ENCODE measurements around the gene TNIK. TPM values are rescaled to one million over a fixed set of nuclear protein-coding genes. Genes with fewer than 3 reads are reported as not detected.

The TNIK gene
- total RNA-seq, 1 donor from 2014 or later, result 39.9 TPM

DNA sequence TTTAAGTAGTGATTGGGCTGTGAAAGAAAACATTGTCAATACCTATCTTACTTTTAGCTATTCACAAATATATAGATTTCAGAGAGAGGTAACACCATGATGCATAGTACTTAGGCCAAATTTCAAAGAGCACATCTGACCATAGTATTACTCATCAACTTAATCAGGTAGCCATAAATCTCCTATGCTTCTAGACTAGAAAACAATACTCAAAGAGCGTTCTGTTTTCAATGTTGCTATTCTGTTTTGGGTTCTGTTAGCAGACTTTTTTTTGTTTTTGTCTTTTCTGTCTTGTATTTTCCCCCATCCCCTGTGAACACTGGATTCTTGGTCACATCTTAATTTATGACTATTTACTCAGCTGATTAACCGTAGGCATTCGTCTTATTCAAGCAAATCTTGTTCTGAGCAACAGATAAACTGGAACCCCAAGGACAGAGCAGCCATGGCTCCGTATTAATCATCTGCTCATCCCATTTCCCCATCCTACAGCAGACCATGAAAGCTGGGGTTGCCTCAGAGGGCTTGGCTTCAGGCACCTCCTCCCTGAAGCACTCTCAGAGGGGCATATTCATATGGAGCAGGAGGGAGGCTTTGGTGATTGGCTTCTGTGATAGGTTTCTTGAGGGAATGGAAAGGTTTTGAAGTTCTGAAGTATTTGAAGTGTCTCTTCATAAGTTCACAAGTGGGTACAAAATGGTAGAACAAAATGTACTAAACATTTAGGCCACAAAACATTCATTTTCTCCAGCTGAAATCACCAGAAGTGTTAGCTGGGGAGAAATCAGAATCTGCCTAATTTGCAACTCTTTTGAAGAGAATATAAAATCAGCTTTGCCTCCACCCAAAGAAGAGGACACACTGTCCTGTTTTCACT lies 105.3 kb downstream of the TNIK start:
- H3K36me3 Mint-ChIP-seq (ENCODE audit: low read depth), result peaks cover 15% of the 10 kb centered on the region
- H3K4me3 Mint-ChIP-seq (ENCODE audit: low read depth), result no peak overlapping the region
- DNase-seq (ENCODE audit: low spot score), result no peak
- no peak overlapping the region for H3K27ac Mint-ChIP-seq
- H3K4me1 Mint-ChIP-seq (ENCODE audit: low read depth), result peaks cover 55% of the 10 kb centered on the region
- intact Hi-C loops (cut with micrococcal nuclease), result loop anchor here (5.0 kb wide), 1 partner anchor 102 kb away; no protein-coding TSS in a partner anchor
- no peaks in the 10 kb centered on the region for H3K27me3 Mint-ChIP-seq (ENCODE audit: low read depth)
- no peaks in the 10 kb centered on the region for H3K9me3 Mint-ChIP-seq

DNA sequence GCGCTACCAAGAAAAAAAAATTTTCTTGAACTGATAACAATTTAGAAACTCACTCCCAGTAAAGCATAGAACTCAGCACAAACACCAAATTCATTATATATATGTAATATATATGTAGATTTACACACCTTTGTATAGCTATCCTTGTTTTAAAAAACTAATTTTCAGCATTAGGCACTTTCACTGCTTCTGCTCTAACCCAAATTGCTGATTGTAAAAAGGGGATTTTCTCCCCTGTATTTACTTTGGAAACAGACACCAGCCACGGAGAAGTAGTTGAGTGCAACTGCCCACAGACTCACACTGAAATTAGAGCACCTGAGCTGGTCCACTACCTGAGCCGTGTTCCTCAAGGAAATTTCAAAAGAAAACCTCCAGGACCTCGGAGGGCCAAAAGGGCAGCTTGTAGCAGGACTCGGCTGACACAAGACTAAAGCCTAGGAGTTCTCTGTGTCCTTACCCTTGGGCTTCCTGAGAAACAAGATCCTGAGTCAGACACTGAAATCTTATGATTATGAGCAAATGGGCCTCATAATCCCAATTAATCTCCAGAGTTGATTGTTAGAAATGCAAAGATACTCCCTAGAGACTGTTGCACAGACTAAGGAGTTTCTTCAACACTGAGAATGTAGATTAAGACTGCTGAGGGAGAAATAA lies 106.0 kb downstream of the TNIK start:
- Mint-ChIP-seq H3K4me3 (ENCODE audit: low read depth) (no peak overlapping the region), H3K36me3 (ENCODE audit: low read depth) (peaks cover 15% of the 10 kb centered on the region), H3K27me3 (ENCODE audit: low read depth) (no peaks in the 10 kb centered on the region), H3K4me1 (ENCODE audit: low read depth) (peaks cover 56% of the 10 kb centered on the region), H3K9me3 (no peaks in the 10 kb centered on the region), H3K27ac (no peak overlapping the region)
- intact Hi-C loops (cut with micrococcal nuclease), result no loop called here
- DNase-seq (ENCODE audit: low spot score), result no peak

DNA sequence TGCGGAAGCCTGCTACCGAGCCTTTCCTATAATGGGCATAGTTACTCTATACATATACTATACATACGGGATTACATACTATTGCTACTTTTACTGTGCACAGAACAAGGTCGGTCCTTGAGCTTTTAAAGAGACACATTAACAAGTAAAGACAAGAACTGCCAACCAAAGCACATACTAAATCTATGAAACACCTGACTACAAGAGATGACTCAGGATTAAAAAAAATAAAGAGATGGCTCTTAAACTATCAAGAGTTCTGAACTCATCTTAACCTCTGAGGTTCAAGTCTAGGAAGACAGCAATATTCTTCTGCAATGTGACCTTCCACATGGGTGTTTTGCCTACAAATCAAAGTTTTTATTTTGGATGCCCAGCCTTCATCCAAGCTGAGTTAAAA lies 106.8 kb downstream of the TNIK start:
- H3K4me3 Mint-ChIP-seq (ENCODE audit: low read depth), result no peak overlapping the region
- DNase-seq (ENCODE audit: low spot score), result no peak
- H3K27me3 Mint-ChIP-seq (ENCODE audit: low read depth), result no peaks in the 10 kb centered on the region
- H3K4me1 Mint-ChIP-seq (ENCODE audit: low read depth), result peaks cover 52% of the 10 kb centered on the region
- no peaks in the 10 kb centered on the region for H3K9me3 Mint-ChIP-seq
- intact Hi-C loops (cut with micrococcal nuclease), result no loop called here
- H3K36me3 Mint-ChIP-seq (ENCODE audit: low read depth), result peaks cover 15% of the 10 kb centered on the region
- no peak overlapping the region for H3K27ac Mint-ChIP-seq

DNA sequence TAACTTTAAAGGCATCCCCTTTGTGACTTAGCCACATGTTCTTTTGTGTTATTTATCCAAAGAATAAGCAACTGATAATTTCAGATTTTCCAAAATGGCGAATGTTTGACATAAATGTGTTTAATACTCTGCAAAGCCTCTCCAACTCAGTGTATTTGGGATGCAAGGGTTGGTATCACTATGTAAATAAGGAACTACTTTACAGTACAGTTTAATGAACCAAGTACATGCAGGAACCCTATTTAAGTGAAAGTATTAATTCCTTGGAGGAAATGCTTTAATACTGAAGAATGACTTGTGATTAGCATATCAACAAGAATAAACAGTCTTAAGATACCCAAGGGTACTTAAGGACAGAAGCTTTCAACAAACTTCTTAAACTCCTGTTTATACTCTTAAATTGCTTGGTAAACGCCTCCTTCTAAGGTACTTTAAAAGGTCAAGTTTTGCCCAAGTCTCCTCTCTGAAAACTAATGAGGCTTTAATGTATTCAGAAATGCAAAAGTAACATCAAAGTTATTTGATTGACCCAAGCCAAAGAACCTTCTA lies 107.7 kb downstream of the TNIK start:
- H3K4me1 Mint-ChIP-seq (ENCODE audit: low read depth), result peaks cover 53% of the 10 kb centered on the region
- intact Hi-C loops (cut with micrococcal nuclease), result no loop called here
- DNase-seq (ENCODE audit: low spot score), result no peak
- no peaks in the 10 kb centered on the region for H3K27me3 Mint-ChIP-seq (ENCODE audit: low read depth)
- H3K9me3 Mint-ChIP-seq, result no peaks in the 10 kb centered on the region
- no peak overlapping the region for H3K27ac Mint-ChIP-seq
- H3K36me3 Mint-ChIP-seq (ENCODE audit: low read depth), result peaks cover 10% of the 10 kb centered on the region
- no peak overlapping the region for H3K4me3 Mint-ChIP-seq (ENCODE audit: low read depth)

DNA sequence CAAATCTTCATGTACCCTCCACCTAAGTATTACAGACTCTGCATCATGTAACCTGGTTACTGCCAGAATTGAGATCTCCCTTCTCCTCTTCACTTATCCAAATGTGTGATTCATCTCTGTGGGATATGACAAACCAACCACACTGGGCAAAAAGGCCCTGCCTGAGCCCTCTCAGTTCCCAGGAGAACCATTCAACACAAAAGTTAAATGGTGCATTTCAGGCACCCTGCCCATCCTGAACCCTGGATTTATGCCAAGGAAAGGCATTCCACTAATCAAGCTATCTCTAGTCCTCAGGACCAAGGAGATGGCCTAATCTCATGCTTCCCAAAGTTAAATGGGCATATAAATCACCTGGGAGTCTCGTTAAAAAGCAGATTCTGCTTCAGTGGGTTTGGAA lies 108.5 kb downstream of the TNIK start:
- Mint-ChIP-seq H3K27me3 (ENCODE audit: low read depth) (no peaks in the 10 kb centered on the region), H3K4me1 (ENCODE audit: low read depth) (peaks cover 55% of the 10 kb centered on the region), H3K36me3 (ENCODE audit: low read depth) (peaks cover 17% of the 10 kb centered on the region), H3K4me3 (ENCODE audit: low read depth) (no peak overlapping the region), H3K27ac (no peak overlapping the region), H3K9me3 (peaks cover under 1% of the 10 kb centered on the region)
- intact Hi-C loops (cut with micrococcal nuclease), result no loop called here
- no peak for DNase-seq (ENCODE audit: low spot score)

DNA sequence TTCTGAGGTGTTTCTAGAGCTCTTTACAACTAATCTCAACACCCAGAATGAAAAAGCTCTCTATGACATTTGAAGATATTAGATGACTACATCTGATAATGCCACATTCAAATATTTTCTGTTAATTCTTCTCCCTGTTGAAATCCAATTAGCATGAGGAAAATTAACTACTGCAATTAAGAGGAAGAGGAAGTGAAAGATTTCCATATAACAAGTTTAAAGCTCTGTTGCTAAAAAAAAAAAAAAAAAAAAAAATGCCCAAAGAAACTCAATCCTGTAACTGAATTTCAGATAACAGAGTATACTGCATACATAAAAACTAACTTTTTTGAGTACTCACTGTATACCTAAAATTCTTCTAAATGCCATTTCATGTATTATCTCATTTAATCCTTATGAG lies 109.8 kb downstream of the TNIK start:
- intact Hi-C loops (cut with micrococcal nuclease), result no loop called here
- DNase-seq (ENCODE audit: low spot score), result no peak
- no peak overlapping the region for H3K27ac Mint-ChIP-seq
- peaks cover 45% of the 10 kb centered on the region for H3K4me1 Mint-ChIP-seq (ENCODE audit: low read depth)
- H3K36me3 Mint-ChIP-seq (ENCODE audit: low read depth), result peaks cover 28% of the 10 kb centered on the region
- no peaks in the 10 kb centered on the region for H3K27me3 Mint-ChIP-seq (ENCODE audit: low read depth)
- peaks cover 3% of the 10 kb centered on the region for H3K9me3 Mint-ChIP-seq
- no peak overlapping the region for H3K4me3 Mint-ChIP-seq (ENCODE audit: low read depth)

DNA sequence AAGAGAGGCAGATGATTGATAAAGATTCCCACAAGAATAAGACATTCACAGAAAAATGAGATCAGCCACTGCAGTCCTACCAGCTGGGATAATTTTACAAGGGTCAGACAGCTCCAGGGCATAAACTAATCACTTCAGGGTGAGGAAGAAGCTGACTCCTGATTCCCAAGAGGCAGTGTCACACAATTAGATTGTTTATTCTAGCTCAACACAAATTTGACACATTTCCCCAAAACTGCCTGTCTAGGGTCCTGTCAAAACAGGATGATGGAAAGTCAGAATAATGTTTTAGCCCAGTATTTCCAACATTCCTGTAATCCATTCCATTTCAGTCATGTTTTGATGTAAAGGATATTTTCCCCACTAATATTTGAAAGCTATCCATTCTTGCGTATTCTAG lies 110.8 kb downstream of the TNIK start:
- intact Hi-C loops (cut with micrococcal nuclease), result no loop called here
- Mint-ChIP-seq H3K27ac (no peak overlapping the region), H3K4me1 (ENCODE audit: low read depth) (peaks cover 44% of the 10 kb centered on the region), H3K4me3 (ENCODE audit: low read depth) (no peak overlapping the region), H3K36me3 (ENCODE audit: low read depth) (peaks cover 29% of the 10 kb centered on the region), H3K27me3 (ENCODE audit: low read depth) (no peaks in the 10 kb centered on the region), H3K9me3 (peaks cover 12% of the 10 kb centered on the region)
- no peak for DNase-seq (ENCODE audit: low spot score)

DNA sequence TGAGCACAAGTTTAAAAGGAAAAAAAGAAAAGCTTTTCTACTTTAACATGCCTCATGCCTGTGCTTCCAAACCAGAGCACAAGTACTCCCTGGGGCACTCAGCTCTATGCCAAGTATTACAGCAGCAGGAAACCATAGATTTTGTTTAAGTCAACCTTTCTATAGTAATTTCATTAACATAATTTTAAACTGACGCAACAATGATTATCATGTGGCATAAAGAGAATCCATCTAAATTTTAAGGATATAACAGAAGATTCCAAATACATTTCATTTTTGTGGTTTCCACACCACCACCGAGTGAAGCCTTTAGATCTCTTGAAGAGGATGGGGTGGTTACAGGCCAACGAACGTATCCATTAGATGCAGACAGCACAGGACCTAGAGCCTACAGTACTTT lies 112.1 kb downstream of the TNIK start:
- Mint-ChIP-seq H3K36me3 (ENCODE audit: low read depth) (peaks cover 41% of the 10 kb centered on the region), H3K9me3 (peaks cover 21% of the 10 kb centered on the region), H3K4me3 (ENCODE audit: low read depth) (no peak overlapping the region), H3K27ac (no peak overlapping the region), H3K27me3 (ENCODE audit: low read depth) (no peaks in the 10 kb centered on the region), H3K4me1 (ENCODE audit: low read depth) (peaks cover 43% of the 10 kb centered on the region)
- intact Hi-C loops (cut with micrococcal nuclease), result no loop called here
- no peak for DNase-seq (ENCODE audit: low spot score)

DNA sequence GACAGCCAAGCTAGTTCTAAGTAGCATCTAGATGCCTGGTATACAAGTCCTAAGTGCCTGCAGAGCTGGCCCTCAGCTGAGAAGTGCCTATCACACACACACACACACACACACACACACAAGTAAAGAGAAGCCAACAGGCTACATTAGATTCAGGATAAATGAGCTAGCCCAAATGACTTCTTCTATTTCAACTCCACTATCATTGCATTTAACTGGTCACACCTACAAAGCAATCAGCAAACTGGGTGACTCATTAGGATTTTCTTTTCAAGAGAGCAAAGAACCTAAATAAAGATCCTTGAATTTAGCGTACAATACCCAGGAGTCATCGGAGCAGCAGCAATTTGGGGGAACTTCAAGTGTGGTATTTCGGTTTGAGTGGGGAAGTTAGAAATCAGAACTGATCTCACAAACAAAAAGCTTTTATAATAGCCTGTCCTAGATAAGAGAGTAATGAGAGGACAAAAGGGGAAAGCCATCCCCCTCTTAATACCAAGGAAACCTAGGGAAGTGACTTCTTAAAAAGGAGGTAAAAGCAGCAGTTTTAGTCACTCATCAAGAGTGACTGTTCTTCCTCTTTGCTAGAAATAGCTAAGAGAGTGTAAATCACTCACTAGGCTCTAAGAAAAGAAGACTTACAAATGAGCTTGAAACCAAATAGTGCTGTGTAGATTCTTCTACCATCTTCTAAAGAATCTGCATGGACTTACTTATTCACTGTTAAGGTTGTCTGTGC lies 112.7 kb downstream of the TNIK start:
- no peak for DNase-seq (ENCODE audit: low spot score)
- Mint-ChIP-seq H3K4me3 (ENCODE audit: low read depth) (no peak overlapping the region), H3K36me3 (ENCODE audit: low read depth) (peaks cover 46% of the 10 kb centered on the region), H3K27me3 (ENCODE audit: low read depth) (no peaks in the 10 kb centered on the region), H3K9me3 (peaks cover 28% of the 10 kb centered on the region), H3K4me1 (ENCODE audit: low read depth) (peaks cover 43% of the 10 kb centered on the region), H3K27ac (peak overlapping the region; percentile 36)
- intact Hi-C loops (cut with micrococcal nuclease), result no loop called here

DNA sequence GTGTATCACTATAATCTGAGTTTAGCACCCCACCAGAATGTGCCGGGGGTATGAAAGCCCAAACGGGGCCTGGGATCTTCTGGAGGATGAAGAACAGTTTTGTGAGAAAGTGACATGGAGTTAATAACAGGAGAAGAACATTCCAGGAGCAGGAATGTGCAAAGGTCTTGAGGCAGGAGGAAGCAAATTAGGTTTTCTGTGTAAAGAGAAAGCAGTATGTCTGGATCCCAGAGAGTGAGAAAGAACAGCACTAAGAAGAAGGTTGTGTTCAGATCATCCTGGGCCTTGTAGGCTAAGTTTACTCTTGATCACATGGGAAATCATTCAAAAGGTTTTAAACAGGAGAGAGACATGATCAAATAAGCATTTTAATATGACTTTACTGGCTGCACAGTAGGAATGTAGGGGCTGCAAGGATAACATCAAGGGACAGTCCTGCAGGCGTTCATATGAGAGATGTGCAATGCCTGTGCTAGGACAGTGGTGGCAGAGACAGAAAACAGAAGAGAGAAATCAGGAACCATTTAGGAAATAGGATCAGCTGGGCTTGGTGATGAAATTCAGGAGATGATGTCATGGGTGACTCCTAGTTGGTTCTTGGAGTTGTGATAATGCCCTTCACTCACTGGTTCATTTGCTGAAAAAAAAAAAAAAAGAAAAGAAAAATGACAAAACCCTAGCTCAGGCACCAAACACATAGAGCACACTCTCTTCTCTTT lies 113.5 kb downstream of the TNIK start:
- H3K27me3 Mint-ChIP-seq (ENCODE audit: low read depth), result no peaks in the 10 kb centered on the region
- DNase-seq (ENCODE audit: low spot score), result no peak
- intact Hi-C loops (cut with micrococcal nuclease), result no loop called here
- no peak overlapping the region for H3K27ac Mint-ChIP-seq
- peaks cover 49% of the 10 kb centered on the region for H3K36me3 Mint-ChIP-seq (ENCODE audit: low read depth)
- H3K4me1 Mint-ChIP-seq (ENCODE audit: low read depth), result peaks cover 40% of the 10 kb centered on the region
- H3K9me3 Mint-ChIP-seq, result peaks cover 31% of the 10 kb centered on the region
- H3K4me3 Mint-ChIP-seq (ENCODE audit: low read depth), result no peak overlapping the region

DNA sequence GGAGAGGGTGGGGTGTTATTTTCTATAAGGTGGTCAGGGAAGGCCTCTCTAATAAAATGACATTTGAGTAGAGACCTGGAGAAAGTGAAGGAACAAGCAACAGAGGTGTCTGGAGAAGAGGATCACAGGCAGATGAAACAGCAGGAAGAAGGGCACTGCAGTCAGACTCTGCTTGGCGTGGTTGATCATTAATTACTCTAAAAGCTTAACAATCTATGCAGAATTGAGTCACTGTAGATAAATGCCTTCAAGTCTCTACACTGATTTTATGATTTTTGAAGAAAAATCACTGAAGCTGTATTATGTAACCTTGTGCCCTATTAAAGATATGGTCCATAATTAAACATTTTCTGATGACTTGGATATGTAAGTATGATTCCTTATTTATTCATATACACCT lies 114.2 kb downstream of the TNIK start:
- intact Hi-C loops (cut with micrococcal nuclease), result no loop called here
- Mint-ChIP-seq H3K9me3 (peaks cover 31% of the 10 kb centered on the region), H3K27me3 (ENCODE audit: low read depth) (no peaks in the 10 kb centered on the region), H3K36me3 (ENCODE audit: low read depth) (peaks cover 49% of the 10 kb centered on the region), H3K27ac (no peak overlapping the region), H3K4me1 (ENCODE audit: low read depth) (peaks cover 34% of the 10 kb centered on the region), H3K4me3 (ENCODE audit: low read depth) (no peak overlapping the region)
- no peak for DNase-seq (ENCODE audit: low spot score)

DNA sequence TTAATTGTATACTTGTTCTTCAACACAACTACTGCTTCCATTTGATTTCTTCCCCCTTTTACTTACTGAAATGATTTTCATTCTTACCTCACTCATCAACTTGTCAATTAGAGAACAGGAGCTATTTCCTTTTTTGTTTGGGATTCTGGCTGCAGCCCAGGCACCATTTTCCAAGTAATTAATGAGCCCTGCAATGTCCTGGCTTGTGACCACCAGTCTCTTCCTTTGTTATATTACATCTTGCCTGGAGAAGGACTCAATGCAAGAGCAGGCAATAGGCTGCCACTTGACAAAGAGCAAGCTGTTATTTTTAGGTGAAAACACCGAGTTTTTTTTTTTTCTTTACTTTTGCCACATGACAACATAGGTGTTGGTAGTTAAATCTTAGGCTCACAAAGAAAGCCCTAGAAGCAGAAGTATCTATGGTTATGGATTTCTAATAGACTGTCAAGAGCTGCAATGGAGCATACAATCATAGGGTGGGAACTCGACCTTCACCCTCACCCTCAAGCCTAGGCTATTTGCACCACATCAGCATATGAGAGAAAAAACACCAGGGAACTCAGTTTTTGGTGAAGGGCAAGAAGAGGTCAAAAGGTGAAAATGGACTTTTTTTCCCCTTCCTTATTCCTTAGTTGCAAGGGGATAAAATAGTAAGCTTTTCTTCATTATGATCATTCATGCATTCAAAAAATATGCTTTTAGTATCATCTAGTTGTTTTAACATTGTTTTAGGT lies 114.9 kb downstream of the TNIK start:
- Mint-ChIP-seq H3K4me3 (ENCODE audit: low read depth) (no peak overlapping the region), H3K9me3 (peaks cover 31% of the 10 kb centered on the region), H3K27ac (no peak overlapping the region), H3K4me1 (ENCODE audit: low read depth) (peaks cover 33% of the 10 kb centered on the region), H3K36me3 (ENCODE audit: low read depth) (peaks cover 53% of the 10 kb centered on the region), H3K27me3 (ENCODE audit: low read depth) (no peaks in the 10 kb centered on the region)
- DNase-seq (ENCODE audit: low spot score), result no peak
- intact Hi-C loops (cut with micrococcal nuclease), result no loop called here
